Upper lobe of left lung (tissue), 6 donors: ENCODE measurements around the gene HS3ST5. TPM values are rescaled to one million over a fixed set of nuclear protein-coding genes. Genes with fewer than 3 reads are reported as not detected.

Experiments used
- ATAC-seq, 2 donors: fragments of 200-7000 bp; cut with Tn5 transposase; one replicate each; pipeline ENCODE4 v1.9.1; 2022; ENCODE audit warnings: mild to moderate bottlenecking in 2 of 2, moderate library complexity in 2 of 2; ENCODE audit not compliant: low FRiP score in 2 of 2
- DNase-seq, 2 donors: peaks; one replicate each; pipeline ENCODE4 v3.0.0-alpha.2; 2019 to 2020
- H3K27ac ChIP-seq, 4 donors: fragments of 200-600 bp; sonication (generic); one replicate each; pipeline ENCODE4 v1.5.1; 2016 to 2019
- H3K27me3 ChIP-seq, 4 donors: fragments of 200-600 bp; sonication (generic); one replicate each; pipeline ENCODE4 v1.5.1; 2017 to 2019
- H3K36me3 ChIP-seq, 4 donors: fragments of 200-600 bp; sonication (generic); one replicate each; pipeline ENCODE4 v1.5.1; 2016 to 2019
- H3K4me1 ChIP-seq, 4 donors: fragments of 200-600 bp; sonication (generic); one replicate each; pipeline ENCODE4 v1.5.1; 2018 to 2019
- H3K4me3 ChIP-seq, 4 donors: fragments of 200-600 bp; sonication (generic); one replicate each; pipeline ENCODE4 v1.5.1; 2017 to 2019; ENCODE audit warnings: mild to moderate bottlenecking in 2 of 4, moderate library complexity in 1 of 4
- H3K9me3 ChIP-seq, 4 donors: fragments of 200-600 bp; sonication (generic); one replicate each; pipeline ENCODE4 v1.5.1; 2018 to 2019
- EP300 ChIP-seq, 4 donors: sonication (generic); formaldehyde crosslinking; IDR thresholded peaks; one replicate each; pipeline ENCODE4 v1.5.1; 2017; ENCODE audit warnings: antibody characterized with exemption in 4 of 4, control low read depth in 2 of 4
- POLR2A ChIP-seq, 4 donors: fragments of 450-650 bp; IDR thresholded peaks; one replicate each; pipeline ENCODE4 v1.5.1; 2016 to 2017; ENCODE audit warnings: antibody characterized with exemption in 4 of 4, mild to moderate bottlenecking in 2 of 4
- POLR2AphosphoS5 ChIP-seq, 2 donors: sonication (generic); formaldehyde crosslinking; IDR thresholded peaks; one replicate each; pipeline ENCODE4 v1.5.1; 2017; ENCODE audit warnings: antibody characterized with exemption in 2 of 2
- WGBS, 2 donors: methylation state at CpG; one replicate each; pipeline ENCODE4 v1.1.5; 2017 to 2018; 5-methylcytosine and 5-hydroxymethylcytosine counted together
- total RNA-seq, 6 donors: library from RNA; depleted of rRNA in 4 of 6; stranded (reverse); fragments of >200 nt in 4 of 6; gene quantifications; one replicate each; pipeline versions ENCODE4 v1.1.0 to v1.2.1, GENCODE V29; 2016 to 2021
- TF ChIP-seq, protein P1 (sequence below), 6 experiments: fragments of 450-650 bp in 4 of 6; fragments of 200-600 bp in 2 of 6; sonication (generic) in 2 of 6; IDR thresholded peaks; one replicate each; pipeline ENCODE4 v1.5.1; 2016 to 2019; ENCODE audit warnings: antibody characterized with exemption in 6 of 6
- donor health status: DM: no; HTN: no; CAD: no; lungs with moderate emphysema.
- donor health status: DM: no; HTN: yes; CAD: no; lungs with severe emphysema.

The HS3ST5 gene
- total RNA-seq, 6 donors from 2014 or later, result 0.17 to 0.52 (median 0.30) TPM; not detected in 1

DNA sequence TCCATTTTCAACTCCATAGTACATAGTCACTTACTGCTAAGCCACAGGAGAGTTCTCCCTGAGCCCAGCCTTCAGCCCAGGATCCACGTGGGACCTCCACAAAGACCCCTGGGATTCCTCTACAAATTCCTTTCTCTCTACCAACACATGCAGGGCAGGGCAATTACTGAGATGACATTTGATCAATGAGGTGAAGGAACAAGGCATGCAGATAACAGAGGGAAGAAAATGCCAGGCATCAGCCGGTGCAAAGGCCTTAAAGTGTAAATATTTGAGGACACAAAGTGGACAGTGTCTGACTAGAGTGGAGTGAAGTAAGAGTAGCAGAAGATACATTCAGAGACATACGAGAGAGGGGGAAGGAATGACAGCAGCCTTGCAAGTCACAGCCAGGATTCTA lies 70.2 kb downstream of the HS3ST5 start:
- no peak for ATAC-seq
- TF ChIP-seq POLR2A (IDR thresholded peaks at IDR 0.05), result no peak
- TF ChIP-seq EP300 (IDR thresholded peaks at IDR 0.05), result no peak
- TF ChIP-seq, protein P1, sequence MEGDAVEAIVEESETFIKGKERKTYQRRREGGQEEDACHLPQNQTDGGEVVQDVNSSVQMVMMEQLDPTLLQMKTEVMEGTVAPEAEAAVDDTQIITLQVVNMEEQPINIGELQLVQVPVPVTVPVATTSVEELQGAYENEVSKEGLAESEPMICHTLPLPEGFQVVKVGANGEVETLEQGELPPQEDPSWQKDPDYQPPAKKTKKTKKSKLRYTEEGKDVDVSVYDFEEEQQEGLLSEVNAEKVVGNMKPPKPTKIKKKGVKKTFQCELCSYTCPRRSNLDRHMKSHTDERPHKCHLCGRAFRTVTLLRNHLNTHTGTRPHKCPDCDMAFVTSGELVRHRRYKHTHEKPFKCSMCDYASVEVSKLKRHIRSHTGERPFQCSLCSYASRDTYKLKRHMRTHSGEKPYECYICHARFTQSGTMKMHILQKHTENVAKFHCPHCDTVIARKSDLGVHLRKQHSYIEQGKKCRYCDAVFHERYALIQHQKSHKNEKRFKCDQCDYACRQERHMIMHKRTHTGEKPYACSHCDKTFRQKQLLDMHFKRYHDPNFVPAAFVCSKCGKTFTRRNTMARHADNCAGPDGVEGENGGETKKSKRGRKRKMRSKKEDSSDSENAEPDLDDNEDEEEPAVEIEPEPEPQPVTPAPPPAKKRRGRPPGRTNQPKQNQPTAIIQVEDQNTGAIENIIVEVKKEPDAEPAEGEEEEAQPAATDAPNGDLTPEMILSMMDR (IDR thresholded peaks at IDR 0.05), result no peak
- TF ChIP-seq POLR2AphosphoS5 (IDR thresholded peaks at IDR 0.05), result no peak
- no peaks in the 10 kb centered on the region for H3K9me3 ChIP-seq
- H3K4me1 ChIP-seq, result no peaks in the 10 kb centered on the region
- WGBS, 2 donors, result 52 to 60% methylated on average over 3 of the region's 3 CpGs
- no peaks in the 10 kb centered on the region for H3K36me3 ChIP-seq
- H3K27me3 ChIP-seq, result no peaks in the 10 kb centered on the region
- DNase-seq, result no peak
- H3K4me3 ChIP-seq, result no peak overlapping the region
- H3K27ac ChIP-seq, result no peak overlapping the region

DNA sequence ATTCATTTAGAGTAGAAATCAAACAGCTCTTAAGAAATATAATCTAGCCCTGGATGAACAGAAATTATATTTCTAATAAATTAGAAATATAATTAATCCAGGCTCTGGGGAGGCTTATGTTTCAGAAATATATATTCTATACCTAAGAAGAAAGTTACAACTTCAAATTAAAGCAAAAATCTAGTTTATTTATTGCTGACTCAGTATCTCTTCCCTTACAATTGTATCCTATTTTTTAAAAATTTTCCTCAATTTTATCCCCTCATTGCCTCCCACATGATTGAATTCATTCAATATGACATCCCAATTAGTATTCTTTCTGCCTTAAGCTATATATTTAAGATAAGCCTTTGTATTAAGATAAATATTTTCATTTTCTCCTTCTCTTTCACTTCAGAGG lies 71.4 kb downstream of the HS3ST5 start:
- Histone ChIP-seq H3K27me3 (no peaks in the 10 kb centered on the region), H3K27ac (no peak overlapping the region), H3K36me3 (no peaks in the 10 kb centered on the region), H3K4me3 (no peak overlapping the region), H3K9me3 (no peaks in the 10 kb centered on the region), H3K4me1 (no peaks in the 10 kb centered on the region)
- ATAC-seq (no peak), DNase-seq (no peak)
- TF ChIP-seq POLR2AphosphoS5 (IDR thresholded peaks at IDR 0.05), result no peak
- TF ChIP-seq POLR2A (IDR thresholded peaks at IDR 0.05), result no peak
- TF ChIP-seq, protein P1 (IDR thresholded peaks at IDR 0.05), result no peak
- TF ChIP-seq EP300 (IDR thresholded peaks at IDR 0.05), result no peak

DNA sequence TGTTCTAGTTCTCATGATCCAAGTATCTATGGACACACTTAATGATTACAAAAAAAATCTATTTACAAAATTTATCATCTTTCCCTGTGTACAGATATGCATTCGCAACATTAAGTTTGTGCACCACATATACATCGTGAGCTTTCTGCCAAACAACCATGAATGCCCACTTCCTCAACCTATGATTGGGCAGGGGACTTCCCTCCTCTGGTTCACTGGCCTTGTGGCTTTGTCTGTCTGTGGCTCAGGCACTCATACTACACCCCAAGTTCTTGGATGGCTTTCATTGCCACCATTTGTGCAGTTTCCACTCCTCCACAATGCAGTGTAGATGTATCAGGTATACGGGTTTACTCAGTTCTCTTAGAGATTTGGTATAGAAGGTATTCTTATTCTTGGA lies 74.9 kb downstream of the HS3ST5 start:
- no peak for DNase-seq

DNA sequence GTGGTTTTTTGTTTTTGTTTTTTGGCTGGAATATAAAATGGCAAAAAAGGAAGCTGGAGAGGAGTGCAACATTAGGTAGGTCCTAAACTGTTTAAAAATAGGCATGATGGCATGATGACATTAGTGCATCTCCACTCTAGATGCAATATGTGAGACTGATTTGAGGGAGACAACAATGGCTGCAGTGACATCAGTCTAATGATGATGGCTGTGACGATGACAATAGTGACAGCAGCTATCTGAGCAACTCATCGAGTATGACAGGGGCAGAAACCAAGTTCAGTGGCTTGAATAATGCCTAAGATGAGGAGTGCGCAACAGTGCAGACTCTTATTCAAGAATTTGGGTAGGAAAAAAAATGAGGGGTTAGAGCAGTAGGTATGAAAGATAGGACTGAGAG lies 82.0 kb downstream of the HS3ST5 start:
- H3K36me3 ChIP-seq, result no peaks in the 10 kb centered on the region
- DNase-seq (no peak), ATAC-seq (no peak)
- H3K4me3 ChIP-seq, result no peak overlapping the region
- no peaks in the 10 kb centered on the region for H3K27me3 ChIP-seq
- no peaks in the 10 kb centered on the region for H3K4me1 ChIP-seq
- 84% methylated on average over 3 of the region's 3 CpGs for WGBS, 2 donors
- no peaks in the 10 kb centered on the region for H3K9me3 ChIP-seq
- TF ChIP-seq POLR2AphosphoS5 (IDR thresholded peaks at IDR 0.05), result no peak
- no peak for TF ChIP-seq EP300 (IDR thresholded peaks at IDR 0.05)
- TF ChIP-seq POLR2A (IDR thresholded peaks at IDR 0.05), result no peak
- TF ChIP-seq, protein P1 (IDR thresholded peaks at IDR 0.05), result no peak
- no peak overlapping the region for H3K27ac ChIP-seq

More for the DNA sequence above, 74.9 kb downstream of the HS3ST5 start:
- H3K27ac ChIP-seq, result no peak overlapping the region
- H3K27me3 ChIP-seq, result no peaks in the 10 kb centered on the region
- ATAC-seq, result no peak
- TF ChIP-seq POLR2AphosphoS5 (IDR thresholded peaks at IDR 0.05) (no peak), EP300 (IDR thresholded peaks at IDR 0.05) (no peak), POLR2A (IDR thresholded peaks at IDR 0.05) (no peak)
- TF ChIP-seq, protein P1 (IDR thresholded peaks at IDR 0.05), result no peak
- WGBS, 2 donors, result 89 to 98% methylated on average over 3 of the region's 3 CpGs
- no peaks in the 10 kb centered on the region for H3K4me1 ChIP-seq
- no peak overlapping the region for H3K4me3 ChIP-seq
- no peaks in the 10 kb centered on the region for H3K36me3 ChIP-seq
- H3K9me3 ChIP-seq, result no peaks in the 10 kb centered on the region

DNA sequence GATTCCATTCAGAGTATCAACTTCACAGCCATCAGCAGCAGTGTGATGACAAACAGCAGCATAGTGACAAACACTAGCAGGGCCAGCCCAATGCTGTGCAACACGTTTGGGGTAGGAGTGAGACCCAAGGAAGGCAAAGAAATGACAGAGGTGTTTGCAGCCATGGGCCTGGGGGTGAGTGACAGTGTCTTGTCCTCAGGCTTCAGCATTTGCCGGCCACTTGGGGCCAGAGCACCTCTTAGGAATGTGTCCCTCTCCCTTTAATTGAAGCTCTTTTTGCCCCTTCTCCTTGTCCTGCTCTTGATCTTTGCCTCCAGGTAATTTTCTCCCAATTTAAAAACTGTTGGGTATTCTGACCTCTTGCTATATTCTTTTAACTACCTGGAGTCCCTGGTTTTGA lies 84.4 kb downstream of the HS3ST5 start:
- 44 to 49% methylated on average over 2 of the region's 2 CpGs for WGBS, 2 donors
- Histone ChIP-seq H3K27me3 (no peaks in the 10 kb centered on the region), H3K36me3 (no peaks in the 10 kb centered on the region), H3K4me3 (no peak overlapping the region), H3K4me1 (no peaks in the 10 kb centered on the region), H3K27ac (no peak overlapping the region), H3K9me3 (peaks cover 0 to 7% (median 0%) of the 10 kb centered on the region in 4 donors)
- ATAC-seq (no peak), DNase-seq (no peak)
- TF ChIP-seq POLR2A (IDR thresholded peaks at IDR 0.05), result no peak
- TF ChIP-seq, protein P1 (IDR thresholded peaks at IDR 0.05), result no peak
- no peak for TF ChIP-seq POLR2AphosphoS5 (IDR thresholded peaks at IDR 0.05)
- no peak for TF ChIP-seq EP300 (IDR thresholded peaks at IDR 0.05)
